Iris pigment epithelial cell (primary cell): ENCODE results near the gene TIMM23B.
"Not testable (repeated sequence)": the region's sequence is repeated elsewhere in the genome, so short reads cannot be mapped to it uniquely, and the experiment has no call there.

Experiments
- DNase-seq: peaks from one replicate; pipeline ENCODE4 v3.0.0-alpha.2; 2011; ENCODE audit warnings: low read depth

The TIMM23B gene

DNA sequence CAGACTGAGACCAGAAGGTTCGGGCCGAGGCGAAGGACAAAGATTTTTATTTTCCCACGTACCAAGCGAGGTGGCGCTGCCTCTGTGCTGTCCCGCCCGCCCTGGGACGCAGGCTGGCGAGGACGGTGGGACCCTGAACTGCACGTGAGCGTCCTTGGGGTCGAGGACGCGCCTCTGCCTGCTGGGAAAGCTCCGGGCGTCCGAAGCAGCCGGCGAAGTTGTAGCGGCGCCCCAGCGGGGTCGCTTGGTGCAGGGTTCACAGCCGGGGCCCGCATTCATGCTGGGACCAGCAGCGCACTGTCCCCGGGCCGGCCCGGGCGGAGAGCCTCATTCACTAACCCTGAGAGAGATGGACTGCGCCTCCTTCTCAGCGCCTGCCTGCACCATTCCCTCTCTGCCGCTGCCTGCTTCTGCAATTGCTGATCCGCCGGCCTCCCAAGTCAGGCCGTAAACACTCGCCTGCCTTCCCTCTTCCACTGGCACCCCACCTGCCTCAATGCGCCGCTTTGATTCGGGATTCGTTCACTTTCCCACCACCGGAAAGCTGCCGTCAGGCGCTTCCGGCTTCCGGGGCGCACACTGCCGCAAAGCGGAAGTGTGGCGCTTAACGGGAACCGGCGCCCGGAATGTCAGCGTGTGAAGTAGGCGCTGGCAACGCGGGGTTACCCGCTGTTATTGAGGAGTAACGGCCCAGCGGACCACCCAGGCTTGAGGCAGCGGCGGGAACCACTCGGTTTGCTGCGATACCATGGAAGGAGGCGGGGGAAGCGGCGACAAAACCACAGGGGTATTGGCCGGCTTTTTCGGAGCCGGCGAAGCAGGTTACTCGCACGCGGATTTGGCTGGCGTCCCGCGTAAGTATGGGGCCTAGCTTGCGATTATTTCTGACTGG is at the start of gene TIMM23B, which contains the start of gene PARG:
Gene TIMM23B (plus strand): TSS at position 607 of the 892 bp plus-strand sequence. CDS start 142 bp downstream, at position 749.
Gene PARG (minus strand): TSS at position 581 of the 892 bp plus-strand sequence. CDS start 302 bp downstream, at position 279.
- DNase-seq, result peak; percentile 87

DNA sequence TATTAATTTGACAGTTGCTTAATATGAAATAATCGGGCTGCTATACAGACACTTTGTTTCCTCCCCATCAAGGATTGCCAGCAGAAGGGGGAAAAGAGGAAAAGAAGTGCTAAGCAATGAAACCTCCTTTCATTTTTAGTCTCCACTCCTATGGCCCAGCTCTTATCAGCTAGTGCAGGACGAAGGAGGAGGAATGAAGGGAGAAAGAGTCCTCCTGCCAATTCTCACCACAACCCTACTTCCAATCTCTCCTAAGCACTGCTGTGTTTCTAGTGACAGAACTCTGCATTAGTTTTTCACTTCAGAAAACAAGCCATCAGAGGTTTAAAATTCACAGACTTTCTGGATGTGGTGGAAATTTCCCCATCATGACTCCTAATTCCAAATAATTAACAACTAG is 41.9 kb upstream of the TIMM23B start:
- not testable (repeated sequence) for DNase-seq

DNA sequence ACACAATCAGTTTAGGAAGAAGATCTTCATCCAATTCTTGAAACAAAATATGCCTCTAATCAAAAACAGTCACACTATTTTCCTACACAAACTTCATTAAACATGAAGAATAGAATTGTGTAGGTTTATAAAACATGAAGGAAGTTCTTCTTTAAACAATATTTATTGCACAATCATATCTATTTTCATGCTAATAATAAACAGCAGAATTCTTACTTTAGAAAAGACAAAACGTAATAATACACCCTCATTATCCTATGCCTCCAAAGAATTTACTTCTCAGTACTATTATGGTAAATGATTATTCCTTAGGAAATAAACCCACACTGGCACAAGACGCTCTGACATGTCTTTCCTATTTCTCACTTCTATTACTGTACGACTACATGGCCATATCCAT is 41.4 kb upstream of the TIMM23B start:
- not testable (repeated sequence) for DNase-seq

GRCh38 chr10:49903829-49904228 is 38.0 kb upstream of the TIMM23B start:
- peak; percentile 30 for DNase-seq

- DNase-seq, result not testable (repeated sequence)
These were observed 33.4 kb upstream of the TIMM23B start for GRCh38 chr10:49908290-49909080.

- not testable (repeated sequence) for DNase-seq
These were observed 31.6 kb upstream of the TIMM23B start for GRCh38 chr10:49910295-49910694.

DNA sequence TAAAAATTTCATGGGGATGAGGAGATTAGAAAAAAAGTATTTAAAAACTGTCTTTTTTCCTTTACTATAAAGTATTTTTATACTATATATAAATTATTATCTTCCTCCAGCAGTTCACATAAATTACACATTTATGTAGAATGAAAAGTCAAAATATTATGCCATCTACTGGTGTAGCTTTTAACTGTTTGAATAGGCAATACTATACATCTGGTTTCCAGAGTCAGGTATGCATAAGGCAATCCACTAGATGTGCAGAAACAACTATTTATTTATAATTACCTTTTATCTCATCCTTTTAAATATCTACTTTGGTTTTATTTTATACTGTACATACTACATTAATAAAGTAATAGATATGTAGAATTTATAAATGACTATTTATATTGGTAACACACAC is 25.4 kb upstream of the TIMM23B start:
- DNase-seq, result not testable (repeated sequence)

GRCh38 chr10:49917927-49918326 is 23.9 kb upstream of the TIMM23B start:
- peak; percentile 31 for DNase-seq

- not testable (repeated sequence) for DNase-seq
These were observed 19.8 kb upstream of the TIMM23B start for GRCh38 chr10:49922041-49922440.

- not testable (repeated sequence) for DNase-seq
These were observed 18.3 kb upstream of the TIMM23B start for GRCh38 chr10:49923572-49923971.

- not testable (repeated sequence) for DNase-seq
These were observed 10.6 kb upstream of the TIMM23B start for GRCh38 chr10:49931276-49931675.

DNA sequence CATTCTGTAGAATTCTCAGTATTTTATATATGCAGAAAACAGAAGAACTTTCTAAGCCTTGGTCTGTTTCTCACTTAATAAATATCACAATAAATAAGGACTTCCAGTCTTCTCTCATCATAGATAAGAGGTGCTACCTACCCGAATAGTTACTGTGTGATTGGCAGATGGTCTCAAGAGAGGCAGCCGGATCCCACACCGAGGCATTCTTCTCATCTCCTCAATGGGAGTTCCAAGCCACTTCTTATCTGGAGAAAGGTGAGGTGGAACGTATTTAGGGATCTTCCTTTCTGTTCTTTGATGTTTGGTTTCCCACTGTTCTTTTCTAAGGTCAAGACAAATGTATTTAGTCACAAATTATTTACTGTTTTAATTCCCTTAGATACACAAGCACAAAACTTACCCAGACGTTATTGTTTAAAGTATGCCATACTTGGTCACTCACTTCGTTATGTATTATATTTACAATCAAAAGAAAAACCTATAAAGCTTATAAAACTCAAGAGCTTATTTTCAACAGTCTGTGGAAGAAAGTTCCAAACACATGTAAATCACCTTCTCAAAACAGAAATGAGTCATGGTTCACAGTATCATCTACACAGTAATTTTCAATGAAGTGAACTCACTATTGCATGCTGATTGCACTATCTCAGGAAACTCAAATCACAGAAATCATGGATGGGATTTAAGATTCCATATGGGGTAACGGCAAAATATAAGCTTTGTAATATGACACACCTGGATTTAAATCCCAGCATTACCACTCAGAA is 9.7 kb upstream of the TIMM23B start:
- DNase-seq, result not testable (repeated sequence)

- peak; percentile 28 for DNase-seq
These were observed 469 bp downstream of the TIMM23B start for GRCh38 chr10:49942339-49942705.

- not testable (repeated sequence) for DNase-seq
These were observed 1.8 kb downstream of the TIMM23B start for GRCh38 chr10:49943607-49944006.

- not testable (repeated sequence) for DNase-seq
These were observed 6.3 kb downstream of the TIMM23B start for GRCh38 chr10:49948142-49948541.

DNA sequence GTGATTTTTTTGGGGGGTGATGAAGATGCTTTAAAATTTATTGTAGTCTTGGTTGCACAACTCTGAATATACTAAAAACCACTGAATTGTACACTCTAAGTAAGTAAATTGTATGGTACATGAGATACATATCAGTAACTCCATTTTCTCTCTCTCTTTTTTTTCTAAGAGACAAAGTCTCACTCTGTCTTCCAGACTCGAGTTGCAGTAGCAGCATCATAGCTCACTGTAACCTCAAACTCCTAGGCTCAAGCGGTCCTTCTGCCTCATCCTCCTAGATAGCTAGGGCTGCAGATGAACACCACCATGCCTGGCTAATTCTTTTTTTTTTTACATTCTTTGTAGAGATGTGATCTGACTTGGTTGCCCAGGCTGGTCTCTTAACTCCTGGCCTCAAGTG is 6.9 kb downstream of the TIMM23B start:
- DNase-seq, result not testable (repeated sequence)

GRCh38 chr10:49952006-49952405 is 10.2 kb downstream of the TIMM23B start:
- not testable (repeated sequence) for DNase-seq

DNA sequence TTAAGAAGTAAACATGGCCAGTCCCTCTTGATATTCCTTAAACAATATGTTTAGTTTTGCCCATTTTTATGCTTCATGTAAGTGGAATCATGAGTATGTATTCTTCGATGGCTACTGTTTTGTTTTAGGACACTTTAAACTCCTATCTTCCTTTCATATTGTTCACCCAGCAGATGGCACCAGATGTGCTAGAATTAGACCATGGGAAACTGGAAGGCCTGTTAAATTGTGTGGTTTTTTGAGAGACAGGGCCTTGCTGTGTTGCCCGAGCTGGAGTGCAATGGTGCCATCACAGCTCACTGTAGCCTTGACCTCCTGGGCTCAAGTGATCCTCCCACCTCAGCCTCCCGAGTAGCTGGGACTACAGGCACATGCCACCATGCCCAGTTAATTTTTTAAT is 11.3 kb downstream of the TIMM23B start:
- DNase-seq, result peak; percentile 24

- DNase-seq, result not testable (repeated sequence)
These were observed 28.5 kb downstream of the TIMM23B start for GRCh38 chr10:49970331-49970857.

DNA sequence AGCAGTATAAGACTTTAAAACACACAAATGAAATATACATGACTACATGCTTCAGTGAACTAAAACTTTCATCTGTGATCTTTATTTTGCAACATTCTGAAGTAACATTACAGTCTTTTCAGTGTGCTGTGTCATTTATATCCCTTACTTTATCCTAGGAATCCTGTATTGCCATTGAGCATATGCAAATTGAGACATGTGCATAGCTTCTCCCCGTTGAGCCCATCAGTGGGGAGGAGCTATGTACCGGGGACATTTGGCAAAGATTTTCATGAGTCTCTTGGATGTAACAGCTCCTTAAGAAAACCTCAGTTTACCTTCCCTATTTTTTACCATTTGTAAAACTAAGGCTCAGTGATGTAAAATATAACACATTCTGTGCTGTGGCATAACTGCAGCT is 29.6 kb downstream of the TIMM23B start:
- not testable (repeated sequence) for DNase-seq

- DNase-seq, result peak; percentile 33
These were observed 30.2 kb downstream of the TIMM23B start for GRCh38 chr10:49972094-49972493.

- not testable (repeated sequence) for DNase-seq
These were observed 35.9 kb downstream of the TIMM23B start for GRCh38 chr10:49977756-49978155.
